ENCODE results near the gene TP73.

The TP73 gene

DNA sequence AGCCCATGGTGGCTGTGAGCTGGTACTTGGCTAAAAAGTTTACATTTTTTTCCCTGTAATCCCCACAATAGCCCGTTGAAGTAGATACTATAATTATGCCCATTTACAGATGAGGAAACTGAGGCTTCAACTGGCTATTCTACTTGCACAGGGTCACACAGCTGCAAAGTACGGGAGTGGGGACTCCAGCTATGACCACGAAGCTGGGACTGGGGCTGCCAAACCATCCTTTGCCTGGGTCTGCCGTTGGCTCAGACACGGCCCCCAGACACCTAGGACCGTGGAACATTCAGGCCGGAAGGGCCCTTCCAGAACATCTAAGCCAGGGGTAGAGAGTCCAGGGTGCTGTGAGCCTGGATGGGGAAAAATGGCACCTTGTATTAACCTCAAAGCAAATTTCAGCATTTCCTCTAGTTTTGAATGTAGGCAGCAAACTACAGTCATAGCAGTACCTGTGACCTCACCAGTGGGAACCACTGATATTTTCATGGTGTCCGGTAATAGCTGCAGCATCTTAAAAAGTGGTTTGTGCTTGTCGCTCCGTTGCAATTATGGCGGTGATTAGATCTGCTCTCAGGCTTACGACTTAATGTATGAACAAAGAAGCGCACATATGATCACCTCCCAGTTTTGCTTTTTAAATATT lies 4.3 kb downstream of the TP73 start:
- no peak for DNase-seq

DNA sequence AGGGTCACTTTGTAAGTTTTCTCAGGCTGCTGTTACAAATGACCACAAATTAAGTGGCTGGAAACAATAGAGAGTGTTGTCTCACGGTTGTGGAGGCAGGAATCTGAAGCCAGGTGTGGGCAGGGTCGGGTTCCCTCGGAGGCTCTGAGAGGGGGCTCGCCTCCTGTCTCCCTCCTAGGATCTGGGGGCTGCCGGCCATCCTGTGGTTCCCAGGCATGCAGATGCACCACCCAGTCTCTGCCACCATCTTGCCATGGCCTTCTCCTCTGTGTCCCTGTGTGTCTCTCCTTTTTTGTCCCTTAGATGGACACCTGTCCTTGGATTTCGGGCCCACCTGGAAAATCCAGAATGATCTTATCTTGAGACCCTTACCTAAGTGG lies 4.8 kb downstream of the TP73 start:
- no peak for DNase-seq

DNA sequence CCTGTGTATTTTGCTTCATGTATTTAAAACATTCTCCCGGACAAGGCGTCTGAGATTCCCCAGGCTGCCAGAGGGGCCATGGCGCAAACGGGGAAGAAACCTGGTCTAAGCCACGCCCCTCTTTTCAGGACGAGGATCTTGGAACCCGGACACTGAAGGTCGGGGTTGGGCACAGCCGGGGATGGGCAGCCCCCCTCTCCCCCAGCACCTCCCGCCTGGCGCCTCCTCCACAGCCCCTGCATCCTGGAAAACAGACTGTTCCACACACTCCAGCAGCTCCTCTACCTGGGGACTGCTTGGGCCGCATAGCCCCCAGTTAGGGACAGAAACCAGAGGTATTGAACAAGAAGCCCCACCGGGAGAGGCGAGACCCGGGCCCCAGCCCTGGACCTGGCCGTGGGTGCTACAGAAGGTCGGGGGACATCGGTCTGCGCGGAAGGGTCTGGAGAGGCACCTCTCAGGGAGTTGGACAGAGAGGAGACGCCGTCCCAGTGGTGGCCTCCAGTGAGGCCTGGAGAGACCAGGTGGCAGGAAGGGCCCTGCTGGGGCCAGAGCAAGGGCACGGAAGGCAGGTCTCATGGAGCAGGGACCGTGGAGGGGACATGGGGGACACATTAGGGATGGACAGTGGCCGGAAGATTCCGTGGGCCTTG lies 5.4 kb downstream of the TP73 start:
- DNase-seq, result no peak

DNA sequence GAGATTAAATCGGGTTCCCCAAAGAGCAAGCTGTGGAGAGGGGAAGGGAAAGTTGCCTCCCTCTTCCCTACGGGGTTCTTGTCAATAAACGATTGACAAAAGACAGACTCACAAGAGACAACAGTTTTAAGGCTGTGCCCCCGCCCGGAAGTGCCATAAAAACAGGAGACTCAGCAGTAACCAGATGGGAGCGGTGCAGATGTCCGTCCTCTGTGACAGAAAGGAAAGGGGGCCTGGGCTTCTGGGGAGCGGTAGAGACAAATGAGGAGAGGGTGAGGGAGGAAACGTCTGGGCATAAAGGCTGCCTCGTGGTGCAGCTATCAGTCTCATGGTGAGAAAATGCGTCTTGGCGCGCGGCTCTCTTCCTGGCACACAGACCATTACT lies 5.9 kb downstream of the TP73 start:
- DNase-seq, result no peak

DNA sequence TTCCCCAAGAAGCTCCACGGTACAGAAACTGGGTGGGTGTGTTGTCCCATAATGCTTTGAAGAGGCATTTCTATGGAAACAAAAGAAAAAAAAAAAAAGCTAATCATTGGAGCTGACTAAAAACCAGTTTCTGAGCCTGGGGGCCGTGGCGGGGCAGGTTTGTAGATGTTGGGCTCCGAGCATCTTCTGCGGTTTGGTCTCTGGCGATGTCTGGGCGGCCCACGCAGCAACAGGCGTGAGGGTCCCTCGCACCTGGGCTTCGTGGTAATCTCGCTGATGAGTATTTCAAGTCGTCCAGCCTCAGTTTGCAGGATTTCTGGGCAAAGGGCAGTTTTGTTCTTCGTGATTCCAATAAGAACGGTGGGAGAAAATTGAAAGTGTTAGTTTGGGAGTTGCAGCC lies 6.8 kb downstream of the TP73 start:
- no peak for DNase-seq

DNA sequence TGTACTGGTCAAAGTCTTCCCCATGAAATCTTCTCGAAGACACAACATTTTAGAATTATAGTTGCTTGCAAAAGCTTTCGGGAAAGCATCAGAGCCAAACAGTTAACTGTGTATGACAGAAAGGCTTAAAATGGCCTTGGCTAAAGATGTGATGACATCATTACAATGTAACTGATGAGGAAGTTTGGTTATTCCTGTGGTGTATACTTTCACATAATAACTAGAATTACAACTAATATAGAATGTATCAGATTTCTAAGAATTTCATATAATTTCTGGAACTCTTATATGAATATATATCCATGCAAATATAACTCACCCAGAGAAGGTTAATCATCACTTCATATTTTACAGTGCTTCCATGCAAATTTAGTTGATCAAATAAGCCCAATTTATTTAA lies 8.4 kb downstream of the TP73 start:
- DNase-seq, result no peak

DNA sequence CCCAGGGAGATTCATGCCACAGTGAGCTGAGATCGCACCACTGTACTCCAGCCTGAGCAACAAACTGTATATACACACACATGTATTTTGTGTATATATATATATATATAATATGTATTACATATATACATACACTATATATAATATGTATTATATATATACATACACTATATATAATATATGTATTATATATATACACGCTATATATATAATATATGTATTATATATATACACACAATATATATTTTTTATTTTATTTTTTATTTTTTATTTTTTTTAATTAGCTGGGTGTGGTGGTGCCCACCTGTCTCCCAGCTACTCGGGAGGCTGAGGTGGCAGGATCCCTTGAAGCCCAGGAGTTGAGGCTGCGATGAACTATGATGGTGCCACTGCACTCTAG lies 9.3 kb downstream of the TP73 start:
- DNase-seq, result no peak

DNA sequence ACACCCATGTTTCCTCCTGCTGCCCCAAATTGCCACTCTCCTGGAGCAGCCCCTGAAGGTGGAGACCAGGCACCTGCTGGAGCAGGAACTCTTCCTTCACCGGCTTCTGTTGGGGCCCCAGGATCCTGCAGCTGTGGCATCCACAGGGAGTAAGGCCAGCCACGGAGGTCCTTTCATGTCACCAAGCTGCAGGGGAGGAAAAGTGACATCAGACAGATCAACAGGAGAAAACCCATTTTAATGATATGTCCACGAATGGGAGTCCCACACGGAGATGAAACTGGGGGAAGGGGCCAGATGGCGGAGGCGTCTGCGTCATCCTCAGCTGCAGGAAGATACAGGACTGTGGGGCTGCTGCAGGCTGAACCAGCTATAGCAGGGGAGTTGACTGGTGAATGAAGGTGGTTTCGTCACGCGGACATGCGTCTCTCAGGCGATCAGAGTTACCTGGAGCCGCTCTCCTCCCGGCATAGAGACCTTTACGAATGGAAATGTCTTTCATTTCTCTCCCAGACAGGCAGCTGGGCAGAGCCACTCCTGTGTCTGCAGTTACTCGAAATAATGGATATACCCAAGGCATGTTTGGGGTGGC lies 9.9 kb downstream of the TP73 start:
- no peak for DNase-seq

DNA sequence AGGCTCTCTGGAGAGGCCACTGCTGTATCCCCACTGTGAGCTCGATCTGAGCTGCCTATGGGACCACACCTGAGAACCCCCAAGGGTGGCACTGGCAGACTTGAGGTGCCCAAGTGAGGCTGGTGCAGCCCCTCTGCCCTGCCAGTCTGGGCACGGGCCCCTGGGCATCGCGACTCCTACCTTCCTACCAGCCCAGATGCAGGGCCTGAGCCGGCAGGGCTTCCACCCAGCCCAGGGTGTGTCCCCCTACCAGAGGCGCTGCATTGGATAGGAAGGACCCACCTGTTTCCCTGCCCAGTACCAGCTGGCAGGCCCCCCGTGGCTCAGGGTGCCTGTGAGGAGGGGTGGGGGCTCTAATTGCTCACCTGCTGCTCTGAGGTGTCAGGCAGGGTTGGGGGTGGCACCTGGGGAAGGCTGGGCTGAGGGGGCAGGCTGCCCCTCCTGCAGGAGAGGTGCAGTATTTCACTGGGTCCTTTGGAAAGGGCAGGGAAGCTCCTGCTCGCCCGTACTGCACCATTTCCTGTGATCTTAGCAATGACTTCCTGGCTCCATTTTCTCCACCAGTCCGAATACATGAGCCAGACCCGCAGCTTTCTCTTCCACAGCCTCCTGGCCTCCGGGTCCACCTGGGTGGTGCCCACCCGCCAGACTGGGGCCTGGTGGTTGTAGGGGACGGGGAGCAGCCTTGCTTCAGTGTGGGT lies 11.8 kb downstream of the TP73 start:
- no peak for DNase-seq

DNA sequence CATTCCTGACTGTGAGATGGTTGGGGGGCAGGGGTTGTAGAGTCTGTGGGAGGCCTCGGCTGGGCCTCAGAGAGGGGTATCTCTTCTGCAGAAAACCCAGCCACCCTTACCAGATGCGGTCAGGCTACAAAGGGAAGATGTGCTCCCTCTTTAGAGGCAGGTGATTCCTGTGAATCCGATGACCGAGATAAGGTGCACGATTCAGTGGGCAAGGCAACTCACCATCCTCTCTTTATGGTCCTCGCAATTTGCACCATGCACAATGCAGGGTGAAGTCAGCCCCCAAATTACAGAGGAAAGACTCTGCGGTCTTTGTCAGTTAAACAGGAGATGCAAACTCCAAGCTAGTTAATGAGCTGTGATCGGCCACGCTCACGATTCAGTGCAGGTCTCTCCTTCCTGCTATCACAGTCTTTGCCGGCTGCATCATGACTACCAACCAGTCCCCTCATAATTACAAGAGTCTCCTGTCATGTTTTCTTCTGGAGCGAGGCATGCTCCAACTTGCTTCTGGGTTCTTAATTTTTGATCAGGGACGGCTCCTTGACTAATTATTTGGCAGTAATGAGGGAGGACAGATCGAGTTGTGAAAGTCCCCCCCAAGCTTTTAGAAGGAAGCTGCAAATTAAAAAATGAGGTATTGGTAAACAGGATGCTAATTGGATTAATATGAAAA lies 12.5 kb downstream of the TP73 start:
- no peak for DNase-seq

DNA sequence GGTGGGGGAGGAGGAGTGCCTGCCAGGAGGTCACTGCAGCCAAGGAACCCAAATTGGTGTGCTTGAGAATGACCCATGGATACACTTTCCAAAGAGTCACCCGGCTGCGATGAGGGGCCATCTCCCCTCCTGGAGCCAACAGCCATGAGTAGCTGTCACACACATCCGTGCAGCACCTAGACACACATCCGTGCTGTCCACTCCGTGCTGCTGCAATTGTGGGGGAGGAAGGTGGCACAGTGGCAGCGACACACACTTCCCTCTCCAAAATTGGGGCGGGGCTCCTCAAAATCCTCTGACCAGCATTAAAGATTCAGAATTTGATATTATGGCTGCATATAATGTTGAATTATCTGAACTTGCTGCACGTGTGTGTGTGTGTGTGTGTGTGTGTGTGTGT lies 15.8 kb downstream of the TP73 start:
- peak; percentile 15 for DNase-seq

DNA sequence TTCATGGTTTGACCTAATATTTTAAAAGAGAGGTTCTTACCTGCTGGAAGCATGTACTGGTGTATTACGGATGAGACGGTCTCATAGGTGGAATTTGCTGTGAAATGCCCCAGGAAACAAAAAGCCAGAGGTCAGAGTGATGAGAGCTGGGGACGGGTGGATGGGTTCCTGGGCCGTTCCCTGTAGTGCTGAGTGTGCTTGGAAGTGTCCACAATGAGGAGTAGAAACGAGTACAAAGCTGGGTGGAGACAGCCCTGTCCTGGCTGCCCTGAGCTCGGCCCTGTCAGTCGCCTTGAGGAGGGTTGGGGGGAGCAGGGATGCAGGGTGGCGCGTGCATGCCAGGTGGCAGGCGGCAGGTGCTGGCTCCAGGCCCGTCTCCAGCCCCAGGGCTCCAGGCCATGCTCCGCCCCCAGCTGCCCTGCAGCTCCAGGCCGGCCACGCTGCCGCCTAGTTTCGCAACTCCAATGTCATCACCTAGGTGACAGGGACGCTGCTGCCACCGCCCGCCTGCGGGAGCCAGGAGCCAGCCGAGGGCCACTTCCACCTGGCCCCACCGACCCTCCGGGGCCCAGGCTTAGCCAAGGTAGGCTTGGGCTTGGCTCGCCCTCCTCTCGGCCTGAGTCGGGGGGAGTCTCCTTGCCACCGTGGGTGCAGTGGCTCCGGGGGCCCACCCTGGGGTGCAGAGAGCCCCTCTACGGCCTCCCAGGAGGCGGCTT lies 16.4 kb downstream of the TP73 start:
- DNase-seq, result peak; percentile 79

DNA sequence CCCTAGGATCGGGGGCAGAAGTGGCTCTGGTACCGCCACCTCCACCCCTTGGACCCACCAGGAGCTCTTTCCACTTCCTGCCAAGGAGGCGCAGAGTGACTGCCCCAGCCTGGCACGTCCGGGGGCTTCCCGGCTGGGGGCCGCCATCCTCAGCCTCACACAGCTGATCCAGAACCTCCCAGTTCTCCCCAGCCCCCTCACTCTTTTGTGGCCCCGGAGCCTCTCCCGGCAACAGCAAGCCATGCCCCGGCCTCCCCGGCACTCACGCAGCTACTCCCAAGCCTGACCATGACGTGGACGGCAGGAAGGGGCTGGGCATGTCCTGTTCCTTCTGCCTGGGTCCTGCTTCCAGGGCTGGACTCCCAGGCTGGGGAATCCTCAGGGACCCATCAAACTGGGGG lies 17.1 kb downstream of the TP73 start:
- DNase-seq, result no peak

DNA sequence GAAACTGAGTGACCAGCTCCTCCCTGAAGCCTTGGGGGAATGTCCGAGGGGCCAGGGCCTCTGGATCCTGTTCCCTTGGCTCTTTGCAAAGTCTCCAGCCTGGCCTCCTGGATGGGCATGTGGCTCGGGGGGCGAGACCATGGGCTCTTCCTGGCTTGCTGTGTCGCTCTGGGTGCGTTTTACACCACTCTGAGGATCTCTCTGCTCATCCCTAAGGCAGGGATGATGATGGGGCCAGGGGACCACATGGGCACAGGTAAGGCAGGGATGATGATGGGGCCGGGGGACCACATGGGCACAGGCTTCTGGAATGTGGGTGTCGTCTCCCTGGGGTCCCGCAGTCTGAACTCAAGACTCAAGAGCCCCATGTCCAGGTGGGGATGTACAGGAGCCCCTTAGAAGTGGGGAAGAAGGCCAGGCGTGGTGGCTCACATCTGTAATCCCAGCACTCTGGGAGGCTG lies 17.7 kb downstream of the TP73 start:
- DNase-seq, result no peak

DNA sequence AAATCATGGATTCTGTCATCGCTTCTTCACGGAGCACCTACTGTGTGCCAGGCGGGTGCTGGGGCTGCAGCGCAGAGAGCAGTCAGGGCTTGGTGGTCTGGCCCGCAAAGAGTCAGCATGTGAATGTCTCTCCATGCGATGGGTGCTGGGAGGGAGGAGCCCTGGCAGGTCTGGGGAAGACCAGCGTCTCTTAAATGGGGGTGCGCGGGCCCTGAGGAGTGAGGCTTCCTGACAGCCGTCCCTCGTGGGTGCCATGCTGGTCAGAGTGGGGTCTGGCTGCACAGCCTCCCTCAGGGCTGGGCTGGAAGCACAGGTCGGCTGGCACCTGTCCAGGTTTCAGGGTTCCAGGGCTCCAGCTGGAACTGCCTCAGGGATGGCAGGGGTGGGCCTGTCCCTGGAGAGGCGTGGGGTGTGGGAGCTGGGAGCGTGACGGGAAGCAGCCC lies 18.5 kb downstream of the TP73 start:
- no peak for DNase-seq

DNA sequence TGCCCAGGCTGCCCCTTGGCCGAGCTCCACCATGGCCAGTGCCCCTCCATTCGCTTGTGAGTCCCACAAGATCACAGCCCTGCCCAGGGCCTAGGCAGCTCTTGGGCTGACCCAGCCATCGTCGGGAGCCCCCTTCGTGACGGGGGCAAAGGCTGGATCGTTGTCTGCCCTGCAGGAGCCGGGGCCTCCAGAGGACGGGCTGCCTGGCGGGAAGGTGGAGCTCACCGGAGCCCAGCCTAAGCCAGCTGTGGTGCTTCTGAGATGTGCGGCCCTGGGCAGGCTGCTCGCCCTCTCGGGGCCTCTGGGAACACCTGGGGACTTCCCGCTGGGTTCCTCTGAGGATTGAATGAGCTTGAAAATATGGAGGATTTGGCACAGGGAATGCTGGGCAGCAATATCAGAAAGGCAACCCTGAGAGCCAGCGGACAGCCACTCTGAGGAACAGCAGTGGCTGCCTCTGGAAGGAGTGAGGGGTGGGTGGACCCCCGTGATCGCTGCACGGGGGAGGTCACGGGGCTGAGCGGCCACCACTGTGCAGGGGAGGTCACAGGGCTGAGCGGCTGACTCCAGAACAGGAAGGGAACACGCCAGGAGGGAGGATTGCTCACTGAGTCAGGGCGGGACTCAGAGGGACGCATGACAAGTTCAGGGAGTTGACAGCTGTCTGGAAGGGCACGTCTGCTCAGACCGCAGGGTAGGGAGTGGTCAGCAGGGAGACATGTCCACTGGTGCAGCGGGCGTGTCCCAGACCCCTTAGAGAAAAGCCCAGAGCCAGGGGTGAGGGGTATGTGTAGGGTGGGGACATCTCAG lies 19.3 kb downstream of the TP73 start:
- DNase-seq, result peak; percentile 25

DNA sequence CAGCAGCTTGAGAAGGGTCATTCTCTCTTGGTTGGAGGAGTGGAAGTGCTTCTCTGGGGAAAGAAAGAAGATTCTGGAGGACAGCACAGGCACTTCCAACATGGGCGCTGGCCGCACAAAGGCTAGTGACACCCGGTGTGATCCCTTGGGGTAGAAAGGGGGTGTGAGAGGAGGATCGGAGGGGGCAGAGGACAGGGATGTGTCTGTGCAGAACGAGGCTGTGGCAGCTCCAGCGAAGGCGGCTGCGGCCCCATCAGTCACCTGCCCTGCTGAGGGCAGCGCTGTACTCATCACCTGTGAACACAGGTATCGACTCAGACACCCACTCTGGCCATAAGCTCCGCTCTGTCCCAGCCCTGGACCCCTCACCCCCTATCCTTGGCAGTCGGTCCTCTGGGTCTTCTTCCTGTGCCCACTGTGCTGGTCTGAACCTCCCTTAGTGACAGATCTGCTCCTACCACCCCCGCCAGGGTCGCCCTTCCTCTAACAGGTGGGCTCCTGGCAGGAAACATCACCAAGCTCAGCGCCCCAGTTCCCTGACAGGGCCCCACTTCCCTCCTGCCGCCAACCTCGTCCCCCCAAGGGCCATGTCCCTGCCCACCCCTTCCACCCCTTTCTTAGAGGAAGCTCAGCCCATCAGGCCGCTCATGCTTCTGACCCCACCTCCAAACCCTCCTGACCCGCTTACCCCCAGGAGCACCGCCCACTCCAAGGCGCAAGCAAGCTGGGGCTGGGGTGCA lies 20.1 kb downstream of the TP73 start:
- no peak for DNase-seq

DNA sequence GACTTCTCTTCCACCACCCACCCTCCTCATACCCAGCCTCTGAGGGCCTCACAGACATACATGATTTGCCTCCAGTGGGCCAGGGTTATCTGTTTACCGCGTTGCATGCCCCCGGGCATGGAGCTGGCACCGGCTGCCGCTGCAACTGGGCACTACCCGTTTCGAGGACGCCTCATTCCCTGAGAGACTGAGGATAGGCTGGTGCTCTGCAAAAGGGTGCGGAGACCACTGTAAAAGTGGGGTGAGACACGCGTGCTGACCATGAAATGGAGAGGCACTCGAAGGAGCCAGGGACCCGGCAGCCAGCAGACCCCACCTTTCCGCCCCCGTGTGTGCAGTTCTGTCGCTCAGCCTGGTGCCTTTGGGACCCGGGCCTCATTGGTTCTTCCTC lies 20.6 kb downstream of the TP73 start:
- no peak for DNase-seq

DNA sequence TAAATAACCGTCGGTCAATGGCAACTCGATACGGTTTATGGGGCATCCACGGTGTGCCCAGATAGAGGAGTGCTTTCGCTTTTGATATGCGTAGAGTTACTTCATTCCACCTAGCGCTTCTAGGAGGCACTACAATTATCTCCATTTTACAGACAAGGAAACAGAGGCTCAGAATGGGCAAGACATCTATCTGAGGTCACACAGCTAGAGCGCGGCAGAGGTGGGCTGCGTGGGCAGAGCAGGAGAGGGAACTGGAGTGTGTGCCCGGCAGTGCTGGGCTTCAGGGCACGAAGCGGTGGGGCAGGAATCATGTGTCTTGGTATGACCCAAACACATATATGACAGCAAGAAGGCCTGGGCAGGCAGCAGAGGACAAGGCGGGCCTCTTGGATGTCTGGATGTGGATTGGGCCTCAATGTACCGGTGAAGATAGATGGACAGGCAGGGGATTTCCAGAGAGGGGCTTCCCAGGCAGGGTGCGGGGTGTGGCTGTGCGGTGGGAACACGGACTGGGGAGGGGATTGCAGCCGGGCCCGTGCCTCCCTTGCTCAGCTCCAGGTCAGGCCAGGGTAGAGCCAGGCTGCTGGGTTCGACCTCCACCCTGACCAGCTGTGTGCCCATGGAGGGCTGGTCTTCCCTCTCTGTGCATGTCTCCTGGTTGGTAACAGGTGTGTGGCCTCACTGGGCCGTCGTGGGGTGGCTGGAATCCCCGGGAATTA lies 21.2 kb downstream of the TP73 start:
- no peak for DNase-seq
